ENCODE measurements around the gene ZRSR2.
A peak's percentile ranks its signal among the peaks of the same experiment; 100 is the strongest.

Gene ZRSR2

DNA sequence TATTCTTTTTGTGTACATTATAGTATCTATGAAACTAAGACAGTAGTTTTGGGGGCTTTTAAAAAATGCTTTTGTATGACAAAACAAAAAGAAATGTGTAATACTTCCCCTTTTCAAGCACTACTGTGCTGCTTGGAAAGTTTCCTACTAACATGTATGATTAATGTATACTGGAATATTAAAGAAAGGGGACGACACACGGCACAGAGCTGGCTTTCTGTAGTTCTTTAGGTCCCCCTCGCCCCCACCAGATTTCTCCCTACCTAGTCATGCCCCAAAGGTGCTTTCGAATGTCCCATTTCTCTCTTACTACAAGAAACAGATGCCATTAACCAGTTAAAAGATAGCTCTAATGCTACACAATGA is 65.9 kb downstream of the ZRSR2 start:
- TF ChIP-seq, protein P1, sequence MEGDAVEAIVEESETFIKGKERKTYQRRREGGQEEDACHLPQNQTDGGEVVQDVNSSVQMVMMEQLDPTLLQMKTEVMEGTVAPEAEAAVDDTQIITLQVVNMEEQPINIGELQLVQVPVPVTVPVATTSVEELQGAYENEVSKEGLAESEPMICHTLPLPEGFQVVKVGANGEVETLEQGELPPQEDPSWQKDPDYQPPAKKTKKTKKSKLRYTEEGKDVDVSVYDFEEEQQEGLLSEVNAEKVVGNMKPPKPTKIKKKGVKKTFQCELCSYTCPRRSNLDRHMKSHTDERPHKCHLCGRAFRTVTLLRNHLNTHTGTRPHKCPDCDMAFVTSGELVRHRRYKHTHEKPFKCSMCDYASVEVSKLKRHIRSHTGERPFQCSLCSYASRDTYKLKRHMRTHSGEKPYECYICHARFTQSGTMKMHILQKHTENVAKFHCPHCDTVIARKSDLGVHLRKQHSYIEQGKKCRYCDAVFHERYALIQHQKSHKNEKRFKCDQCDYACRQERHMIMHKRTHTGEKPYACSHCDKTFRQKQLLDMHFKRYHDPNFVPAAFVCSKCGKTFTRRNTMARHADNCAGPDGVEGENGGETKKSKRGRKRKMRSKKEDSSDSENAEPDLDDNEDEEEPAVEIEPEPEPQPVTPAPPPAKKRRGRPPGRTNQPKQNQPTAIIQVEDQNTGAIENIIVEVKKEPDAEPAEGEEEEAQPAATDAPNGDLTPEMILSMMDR (conservative IDR thresholded peaks at IDR 0.05; ENCODE audit: low read depth), result no peak
- DNase-seq (ENCODE audit: low spot score), result no peak
- CTCF ChIA-PET, result interaction anchor here (0.6 kb wide), 1 partner anchor 77 kb away, joined by 3 read pairs; no protein-coding TSS in a partner anchor
- POLR2A ChIA-PET (ENCODE audit: low non-redundant PET), result no interaction called here
- no peak overlapping the region for H3K27ac ChIP-seq

DNA sequence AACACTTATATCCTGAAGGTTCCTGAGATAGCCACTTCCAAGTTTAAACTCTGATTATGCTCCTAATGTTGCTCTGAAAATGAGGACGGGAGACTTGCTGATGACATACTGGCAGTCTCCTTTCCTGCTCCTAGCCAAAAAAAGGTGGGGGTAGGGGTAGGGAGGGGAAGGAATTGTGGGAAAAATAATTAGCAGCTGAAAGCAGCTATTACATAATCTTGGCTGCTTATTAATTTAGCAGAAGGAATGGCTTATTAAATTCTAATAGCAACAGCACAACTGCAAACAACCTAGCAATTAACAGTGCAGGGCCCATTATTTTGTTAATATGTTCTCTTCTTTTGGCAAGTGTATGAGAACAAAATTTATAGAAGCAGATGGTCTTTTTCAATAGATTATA is 66.4 kb downstream of the ZRSR2 start:
- no peak for DNase-seq (ENCODE audit: low spot score)
- CTCF ChIA-PET, result interaction anchor here (0.6 kb wide), 1 partner anchor 77 kb away, joined by 3 read pairs; no protein-coding TSS in a partner anchor
- H3K27ac ChIP-seq, result no peak overlapping the region
- POLR2A ChIA-PET (ENCODE audit: low non-redundant PET), result no interaction called here
- TF ChIP-seq, protein P1 (conservative IDR thresholded peaks at IDR 0.05; ENCODE audit: low read depth), result no peak

DNA sequence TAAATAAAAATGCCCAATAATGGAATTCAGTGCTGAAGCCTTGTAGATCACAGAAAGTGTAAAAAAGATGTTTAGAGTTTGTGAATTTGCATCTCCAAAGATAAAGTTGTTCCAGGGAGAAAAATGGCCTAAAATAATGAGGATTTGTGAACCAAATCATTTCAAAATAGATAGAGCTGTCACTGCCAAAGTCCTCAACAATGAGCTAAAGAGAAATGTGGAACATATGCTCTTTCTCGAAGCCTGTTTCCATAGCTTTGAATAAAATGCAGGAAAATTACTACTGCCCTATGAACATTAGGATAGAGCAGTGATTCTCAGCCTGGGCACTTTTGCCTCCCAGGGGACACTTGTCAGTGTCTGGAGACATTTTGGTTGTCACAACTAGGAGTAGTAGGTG is 67.8 kb downstream of the ZRSR2 start:
- POLR2A ChIA-PET (ENCODE audit: low non-redundant PET), result no interaction called here
- TF ChIP-seq, protein P1 (conservative IDR thresholded peaks at IDR 0.05; ENCODE audit: low read depth), result no peak
- H3K27ac ChIP-seq, result no peak overlapping the region
- CTCF ChIA-PET, result no interaction called here
- no peak for DNase-seq (ENCODE audit: low spot score)

DNA sequence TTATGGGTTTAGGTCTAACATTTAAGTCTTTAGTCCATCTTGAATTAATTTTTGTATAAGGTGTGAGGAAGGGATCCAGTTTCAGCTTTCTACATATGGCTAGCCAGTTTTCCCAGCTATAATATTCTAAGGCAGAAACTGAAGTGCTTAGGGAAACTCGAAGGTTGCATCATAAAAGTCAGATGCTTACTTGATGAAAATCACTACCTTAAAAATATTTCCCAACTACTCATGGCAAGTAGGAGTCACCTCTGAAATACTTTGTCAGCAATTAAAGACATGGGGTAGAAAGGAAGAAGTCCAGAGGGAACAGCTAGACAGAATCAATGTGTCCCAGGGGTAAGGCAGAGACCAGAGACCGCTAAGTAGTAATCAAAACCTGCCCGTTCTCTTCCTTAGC is 70.6 kb downstream of the ZRSR2 start:
- no peak for DNase-seq (ENCODE audit: low spot score)
- CTCF ChIA-PET, result no interaction called here
- POLR2A ChIA-PET (ENCODE audit: low non-redundant PET), result no interaction called here
- no peak overlapping the region for H3K27ac ChIP-seq
- TF ChIP-seq, protein P1 (conservative IDR thresholded peaks at IDR 0.05; ENCODE audit: low read depth), result no peak

DNA sequence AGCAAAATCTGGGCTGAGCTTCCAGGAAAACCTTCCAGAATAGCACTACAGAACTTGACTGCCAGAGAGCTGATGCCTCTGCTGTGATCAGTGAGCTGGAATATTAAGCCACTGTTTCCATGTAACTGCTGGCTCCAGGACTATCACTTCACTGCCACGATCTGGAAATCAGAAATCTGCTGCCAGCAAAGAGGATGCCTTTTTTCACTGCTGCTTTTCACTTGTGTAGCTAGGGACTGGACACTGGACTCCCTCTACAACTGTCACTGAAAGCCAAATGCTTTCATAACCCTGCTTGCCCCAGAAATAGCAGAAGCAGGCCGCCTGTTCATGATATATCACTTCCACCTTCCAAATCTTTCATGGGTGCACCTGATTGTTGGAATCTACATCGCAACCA is 73.7 kb downstream of the ZRSR2 start:
- no peak for DNase-seq (ENCODE audit: low spot score)
- no peak overlapping the region for H3K27ac ChIP-seq
- ChIA-PET CTCF (no interaction called here), POLR2A (ENCODE audit: low non-redundant PET) (no interaction called here)
- TF ChIP-seq, protein P1 (conservative IDR thresholded peaks at IDR 0.05; ENCODE audit: low read depth), result no peak

DNA sequence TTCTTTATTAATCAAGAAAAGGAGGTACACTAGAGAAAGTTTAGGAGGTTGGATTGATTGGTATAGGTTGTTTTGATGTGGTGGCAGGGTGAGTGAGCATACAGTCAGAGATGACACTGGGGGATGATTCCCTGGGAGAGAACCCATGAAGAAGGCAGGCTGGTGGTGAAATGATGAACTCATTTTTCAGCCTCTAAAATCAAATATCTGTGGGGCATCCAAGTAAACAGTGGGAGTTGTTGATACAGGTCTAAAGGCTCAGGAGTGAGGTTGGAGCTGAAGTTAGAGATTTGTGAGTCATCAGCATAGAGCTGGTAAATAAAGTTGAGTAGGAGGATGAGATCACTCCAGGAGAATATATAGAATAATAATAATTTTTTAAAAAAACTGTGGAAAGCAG is 74.3 kb downstream of the ZRSR2 start:
- ChIA-PET CTCF (no interaction called here), POLR2A (ENCODE audit: low non-redundant PET) (no interaction called here)
- TF ChIP-seq, protein P1 (conservative IDR thresholded peaks at IDR 0.05; ENCODE audit: low read depth), result no peak
- peak; percentile 52 for DNase-seq (ENCODE audit: low spot score)
- H3K27ac ChIP-seq, result no peak overlapping the region

DNA sequence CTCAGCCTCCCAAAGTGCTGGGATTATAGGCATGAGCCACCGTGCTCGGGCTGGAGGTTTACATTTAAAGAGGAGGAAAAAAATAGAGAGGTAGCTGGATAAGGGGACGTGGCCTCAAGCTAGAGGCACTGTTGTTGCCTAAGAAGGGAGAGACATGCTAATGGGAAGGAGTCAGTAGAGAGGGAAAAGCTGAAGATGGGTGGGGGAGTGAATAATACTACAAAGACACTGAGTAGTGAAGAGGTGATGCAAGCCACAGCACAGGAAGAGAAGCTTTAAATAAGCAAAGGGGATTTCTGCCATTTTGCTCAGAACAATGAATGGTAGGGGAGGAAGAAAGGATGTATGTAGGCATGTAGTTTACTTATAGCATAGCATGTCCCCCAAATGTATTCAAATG is 75.9 kb downstream of the ZRSR2 start:
- TF ChIP-seq, protein P1 (conservative IDR thresholded peaks at IDR 0.05; ENCODE audit: low read depth), result no peak
- no peak for DNase-seq (ENCODE audit: low spot score)
- ChIA-PET POLR2A (ENCODE audit: low non-redundant PET) (no interaction called here), CTCF (interaction anchor here (0.5 kb wide), 1 partner anchor 204 kb away, joined by 4 read pairs; no protein-coding TSS in a partner anchor)
- no peak overlapping the region for H3K27ac ChIP-seq

Measured in RWPE1 (cell line).